ENCODE data around the gene TMUB1. TPM values are rescaled to one million over a fixed set of nuclear protein-coding genes. Genes with fewer than 3 reads are reported as not detected.
A peak's percentile ranks its signal among the peaks of the same experiment; 100 is the strongest.

Gene TMUB1, protein sequence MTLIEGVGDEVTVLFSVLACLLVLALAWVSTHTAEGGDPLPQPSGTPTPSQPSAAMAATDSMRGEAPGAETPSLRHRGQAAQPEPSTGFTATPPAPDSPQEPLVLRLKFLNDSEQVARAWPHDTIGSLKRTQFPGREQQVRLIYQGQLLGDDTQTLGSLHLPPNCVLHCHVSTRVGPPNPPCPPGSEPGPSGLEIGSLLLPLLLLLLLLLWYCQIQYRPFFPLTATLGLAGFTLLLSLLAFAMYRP
- polyA plus RNA-seq (2013, experiment 1 of 2), result 45.7 TPM
- 44.8 TPM for polyA plus RNA-seq (2013, experiment 2 of 2)

DNA sequence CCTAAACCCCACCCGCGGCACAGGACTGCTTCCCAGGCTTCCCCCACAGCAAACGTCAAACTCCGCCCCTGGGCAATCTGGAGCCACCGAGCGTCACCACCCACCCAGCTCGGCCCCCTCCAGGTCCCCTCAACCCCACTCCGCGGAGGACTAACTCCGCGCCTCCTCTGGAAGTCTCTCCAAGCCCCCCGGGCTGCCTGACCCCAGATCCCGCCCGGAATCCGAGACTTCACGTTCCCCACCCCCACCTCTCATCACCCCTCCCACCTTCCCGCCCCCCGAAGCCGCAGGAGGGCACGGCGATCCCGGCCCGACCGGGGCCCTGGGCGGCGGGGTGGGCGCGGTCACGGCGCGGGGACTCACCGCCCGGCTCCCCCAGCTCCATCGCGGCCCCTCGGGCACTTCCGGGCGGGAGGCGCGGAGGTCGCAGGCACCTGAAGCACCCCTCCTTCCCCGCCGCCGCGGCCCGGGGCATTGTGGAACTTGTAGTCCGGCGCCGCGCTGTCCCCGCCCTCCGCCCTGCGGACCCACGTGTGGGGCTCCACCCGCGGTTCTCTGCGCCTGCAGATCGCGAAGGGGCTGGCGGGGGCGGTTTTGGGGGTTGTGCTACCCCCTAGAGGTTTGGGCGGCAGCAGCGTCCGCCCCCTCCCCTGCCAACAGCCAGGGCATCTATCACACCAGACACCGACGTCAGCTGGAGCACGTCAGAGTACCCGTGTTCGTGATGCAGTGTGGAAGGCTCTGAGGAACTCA lies at the start of gene TMUB1:
TSS of gene TMUB1 (minus strand) at position 423 of the 753 bp plus-strand sequence. CDS start 930 bp downstream, outside the sequence.
- Histone ChIP-seq H2AK5ac (ENCODE audit: low read depth, low read length) (peak within 1 kb of the TSS; percentile 98), H3K4me3 (ENCODE audit: low read length in 2 of 2) (peak within 1 kb of the TSS; percentile 84 to 99), H3K9ac (ENCODE audit: low read depth, low read length, poor library complexity) (peak within 1 kb of the TSS; percentile 80), H3K27ac (replicated peaks; ENCODE audit: low read length) (no peak within 1 kb of the TSS), H3K4ac (ENCODE audit: low read length) (no peak within 1 kb of the TSS), H3K18ac (ENCODE audit: low read length) (peak within 1 kb of the TSS; percentile 93), H3K79me1 (ENCODE audit: low read depth, low read length) (peaks cover 25% of the 10 kb centered on the region), H2AFZ (ENCODE audit: low read length) (peak within 1 kb of the TSS; percentile 97), H2BK120ac (ENCODE audit: low read depth, low read length) (peak within 1 kb of the TSS; percentile 76), H3K36me3 (replicated peaks in 1 of 2; ENCODE audit: control insufficient read depth in 2 of 2, insufficient read depth in 2 of 2, low read length in 2 of 2) (peaks cover 3 to 21% of the 10 kb centered on the region in 2 donors), H4K91ac (ENCODE audit: low read depth, low read length, poor library complexity) (no peak within 1 kb of the TSS), H2BK5ac (ENCODE audit: low read length) (peak within 1 kb of the TSS; percentile 56), H3K4me2 (ENCODE audit: insufficient read depth, low read length, poor library complexity, severe bottlenecking) (peak within 1 kb of the TSS; percentile 92), H3K4me1 (ENCODE audit: control insufficient read depth in 2 of 2, insufficient read depth in 1 of 2, low read depth in 1 of 2, low read length in 2 of 2) (peaks cover 35 to 44% of the 10 kb centered on the region in 2 donors), H2BK12ac (ENCODE audit: low read length) (peak within 1 kb of the TSS; percentile 54), H3K27me3 (ENCODE audit: control insufficient read depth in 3 of 3, insufficient read depth in 3 of 3, low read depth in 1 of 3, low read length in 3 of 3) (peaks cover 0 to 6% (median 0%) of the 10 kb centered on the region in 3 experiments), H2BK15ac (ENCODE audit: low read length) (peak within 1 kb of the TSS; percentile 88), H3K14ac (ENCODE audit: low read length) (peak within 1 kb of the TSS; percentile 7), H4K8ac (ENCODE audit: low read depth, low read length) (no peak within 1 kb of the TSS), H3K9me3 (replicated peaks in 1 of 2; ENCODE audit: control insufficient read depth in 2 of 2, insufficient read depth in 1 of 2, low read depth in 1 of 2, low read length in 2 of 2) (peaks cover 0 to 2% of the 10 kb centered on the region in 2 donors), H3K23ac (ENCODE audit: low read depth, low read length, poor library complexity) (peak within 1 kb of the TSS; percentile 94)
- DNase-seq (ENCODE audit: low spot score), result no peak
- no CpG with 5 or more reads among the region's 69 CpGs for WGBS, 2 donors (ENCODE audit: extremely low coverage in 2 of 2, insufficient read length in 2 of 2, insufficient replicate concordance in 1 of 2)

DNA sequence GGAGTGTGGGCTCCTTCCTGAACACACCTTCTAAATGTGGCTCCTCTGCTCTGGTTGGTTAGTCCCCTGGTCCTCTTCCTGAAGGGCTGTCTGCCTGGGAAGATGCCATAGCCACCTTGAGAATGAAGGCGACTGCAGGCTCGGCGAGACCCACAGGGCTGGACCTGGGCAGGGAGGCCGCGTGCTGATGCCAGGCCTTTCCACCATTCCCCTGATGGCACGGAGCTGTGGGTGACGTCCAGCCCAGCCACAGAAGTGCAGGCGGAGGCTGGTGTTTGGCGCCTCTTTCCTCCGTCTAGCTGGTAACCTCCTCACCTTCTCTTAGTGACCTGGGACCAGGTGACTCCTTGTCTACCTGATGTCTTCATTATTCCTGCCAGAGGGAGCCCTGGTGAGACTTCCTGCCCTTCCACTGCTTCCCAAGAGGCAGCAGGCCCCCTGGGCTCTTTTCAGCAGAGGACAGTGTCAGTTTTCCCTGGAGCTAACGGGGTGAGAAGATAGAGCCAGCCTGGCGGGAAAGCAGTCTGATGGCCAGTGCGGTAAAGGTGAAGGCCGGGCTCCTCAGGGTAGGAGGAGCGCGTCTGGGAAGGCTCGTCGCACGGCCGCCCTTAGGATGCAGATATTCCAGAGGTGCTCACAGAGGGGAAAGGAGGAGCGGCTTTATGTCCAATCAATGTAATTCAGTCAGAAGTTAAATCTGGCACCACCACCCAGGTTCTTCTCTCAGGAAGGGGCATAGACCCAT lies 49.3 kb upstream of the TMUB1 start:
- Histone ChIP-seq H4K8ac (ENCODE audit: low read depth, low read length) (no peak overlapping the region), H3K4ac (ENCODE audit: low read length) (no peak overlapping the region), H3K27ac (replicated peaks; ENCODE audit: low read length) (no peak overlapping the region), H3K14ac (ENCODE audit: low read length) (no peak overlapping the region), H3K79me1 (ENCODE audit: low read depth, low read length) (peaks cover 3% of the 10 kb centered on the region), H4K91ac (ENCODE audit: low read depth, low read length, poor library complexity) (no peak overlapping the region), H3K27me3 (ENCODE audit: control insufficient read depth in 3 of 3, insufficient read depth in 3 of 3, low read depth in 1 of 3, low read length in 3 of 3) (no peaks in the 10 kb centered on the region), H3K23ac (ENCODE audit: low read depth, low read length, poor library complexity) (no peak overlapping the region), H2BK120ac (ENCODE audit: low read depth, low read length) (no peak overlapping the region), H2BK5ac (ENCODE audit: low read length) (no peak overlapping the region), H3K4me1 (ENCODE audit: control insufficient read depth in 2 of 2, insufficient read depth in 1 of 2, low read depth in 1 of 2, low read length in 2 of 2) (peaks cover 0 to 1% of the 10 kb centered on the region in 2 donors), H3K4me2 (ENCODE audit: insufficient read depth, low read length, poor library complexity, severe bottlenecking) (no peak overlapping the region), H3K9me3 (replicated peaks in 1 of 2; ENCODE audit: control insufficient read depth in 2 of 2, insufficient read depth in 1 of 2, low read depth in 1 of 2, low read length in 2 of 2) (no peaks in the 10 kb centered on the region), H3K18ac (ENCODE audit: low read length) (no peak overlapping the region), H2BK15ac (ENCODE audit: low read length) (no peak overlapping the region), H3K4me3 (ENCODE audit: low read length in 2 of 2) (no peak overlapping the region), H2BK12ac (ENCODE audit: low read length) (no peak overlapping the region), H3K36me3 (replicated peaks in 1 of 2; ENCODE audit: control insufficient read depth in 2 of 2, insufficient read depth in 2 of 2, low read length in 2 of 2) (peaks cover 55 to 96% of the 10 kb centered on the region in 2 donors), H3K9ac (ENCODE audit: low read depth, low read length, poor library complexity) (no peak overlapping the region), H2AFZ (ENCODE audit: low read length) (no peak overlapping the region), H2AK5ac (ENCODE audit: low read depth, low read length) (no peak overlapping the region)
- no peak for DNase-seq (ENCODE audit: low spot score)
- no CpG with 5 or more reads among the region's 21 CpGs for WGBS, 2 donors (ENCODE audit: extremely low coverage in 2 of 2, insufficient read length in 2 of 2, insufficient replicate concordance in 1 of 2)

DNA sequence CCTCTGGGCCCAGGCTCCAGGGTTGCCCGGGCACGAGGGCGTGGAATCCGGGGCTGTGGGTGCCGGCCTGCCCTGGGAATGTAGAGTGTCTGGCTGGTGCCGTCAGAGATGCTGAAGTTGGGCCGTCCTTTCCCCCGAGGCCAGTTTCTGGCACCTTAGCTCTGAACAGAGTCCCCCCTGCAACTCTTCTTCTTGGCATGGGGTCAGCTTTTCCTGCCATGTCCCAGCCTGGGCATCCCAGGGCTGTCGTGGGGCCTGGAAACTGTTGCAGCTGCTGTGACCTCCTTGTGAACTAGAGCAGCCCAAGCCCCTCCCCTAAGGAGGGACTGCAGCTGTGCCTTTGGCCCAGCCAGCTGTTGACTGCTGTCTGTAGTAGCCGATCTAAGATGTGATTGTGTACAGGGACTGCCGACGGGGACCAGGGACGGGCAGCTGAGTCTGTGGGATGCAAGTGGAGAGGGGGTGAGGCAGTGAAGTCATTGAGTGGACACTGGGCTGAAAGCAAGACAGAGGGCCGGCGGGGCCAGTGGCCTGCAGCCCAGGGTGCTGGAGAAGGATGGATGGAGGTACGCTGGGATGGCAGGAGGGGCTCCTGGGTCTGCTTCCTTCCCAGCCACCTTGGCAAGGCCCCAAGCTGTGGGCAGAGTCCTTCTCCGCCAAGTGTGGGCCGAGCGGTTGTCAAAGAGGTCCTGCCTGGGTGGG lies 48.5 kb upstream of the TMUB1 start:
- Histone ChIP-seq H2AFZ (ENCODE audit: low read length) (no peak overlapping the region), H3K4ac (ENCODE audit: low read length) (peak overlapping the region; percentile 39), H3K23ac (ENCODE audit: low read depth, low read length, poor library complexity) (no peak overlapping the region), H2BK120ac (ENCODE audit: low read depth, low read length) (no peak overlapping the region), H3K79me1 (ENCODE audit: low read depth, low read length) (peaks cover 9% of the 10 kb centered on the region), H2BK12ac (ENCODE audit: low read length) (no peak overlapping the region), H4K8ac (ENCODE audit: low read depth, low read length) (no peak overlapping the region), H3K4me2 (ENCODE audit: insufficient read depth, low read length, poor library complexity, severe bottlenecking) (no peak overlapping the region), H2BK5ac (ENCODE audit: low read length) (no peak overlapping the region), H3K14ac (ENCODE audit: low read length) (no peak overlapping the region), H3K4me1 (ENCODE audit: control insufficient read depth in 2 of 2, insufficient read depth in 1 of 2, low read depth in 1 of 2, low read length in 2 of 2) (peaks cover 0 to 4% of the 10 kb centered on the region in 2 donors), H3K27me3 (ENCODE audit: control insufficient read depth in 3 of 3, insufficient read depth in 3 of 3, low read depth in 1 of 3, low read length in 3 of 3) (peaks cover 0 to under 1% (median 0%) of the 10 kb centered on the region in 3 experiments), H2AK5ac (ENCODE audit: low read depth, low read length) (peak overlapping the region; percentile 50), H3K9ac (ENCODE audit: low read depth, low read length, poor library complexity) (peak overlapping the region; percentile 15), H3K36me3 (replicated peaks in 1 of 2; ENCODE audit: control insufficient read depth in 2 of 2, insufficient read depth in 2 of 2, low read length in 2 of 2) (peaks cover 56 to 97% of the 10 kb centered on the region in 2 donors), H3K4me3 (ENCODE audit: low read length in 2 of 2) (no peak overlapping the region), H4K91ac (ENCODE audit: low read depth, low read length, poor library complexity) (peak overlapping the region; percentile 44), H3K18ac (ENCODE audit: low read length) (no peak overlapping the region), H3K9me3 (replicated peaks in 1 of 2; ENCODE audit: control insufficient read depth in 2 of 2, insufficient read depth in 1 of 2, low read depth in 1 of 2, low read length in 2 of 2) (no peaks in the 10 kb centered on the region), H3K27ac (replicated peaks; ENCODE audit: low read length) (no peak overlapping the region), H2BK15ac (ENCODE audit: low read length) (no peak overlapping the region)
- WGBS, 2 donors (ENCODE audit: extremely low coverage in 2 of 2, insufficient read length in 2 of 2, insufficient replicate concordance in 1 of 2), result no CpG with 5 or more reads among the region's 19 CpGs
- no peak for DNase-seq (ENCODE audit: low spot score)

All from neuronal stem cell (in vitro differentiated cells).